Liver (tissue), 9 donors: Measurements from ENCODE around the gene MAP3K3. TPM values are rescaled to one million over a fixed set of nuclear protein-coding genes. Genes with fewer than 3 reads are reported as not detected.

ENCODE experiments used
- DNase-seq: peaks from one replicate; pipeline ENCODE4 v3.0.0-alpha.2; 2017; ENCODE audit warnings: low spot score
- H3K27ac ChIP-seq, 2 donors: one replicate each; pipeline ENCODE4 v1.7.0; 2013; ENCODE audit warnings: inconsistent platforms in 2 of 2, low read length in 2 of 2, control low read depth in 1 of 2, low read depth in 1 of 2, mild to moderate bottlenecking in 1 of 2
- H3K27me3 ChIP-seq, 4 donors: one replicate each; pipeline versions ENCODE4 v1.6.1 to v1.7.0; 2013; ENCODE audit warnings: low read length in 3 of 4, inconsistent platforms in 1 of 4, mild to moderate bottlenecking in 1 of 4, moderate library complexity in 1 of 4; ENCODE audit not compliant: control insufficient read depth in 4 of 4, insufficient read depth in 4 of 4
- H3K36me3 ChIP-seq, 4 donors: one replicate each; pipeline versions ENCODE4 v1.6.1 to v1.7.0; 2013; ENCODE audit warnings: low read length in 3 of 4, mild to moderate bottlenecking in 3 of 4, low read depth in 1 of 4, moderate library complexity in 1 of 4; ENCODE audit not compliant: control insufficient read depth in 4 of 4, insufficient read depth in 3 of 4
- H3K4me1 ChIP-seq, 4 donors: one replicate each; pipeline versions ENCODE4 v1.6.1 to v1.7.0; 2013; ENCODE audit warnings: low read length in 3 of 4, mild to moderate bottlenecking in 3 of 4, moderate library complexity in 1 of 4; ENCODE audit not compliant: control insufficient read depth in 4 of 4, insufficient read depth in 4 of 4
- H3K4me3 ChIP-seq, 3 donors: one replicate each; pipeline versions ENCODE4 v1.6.1 to v1.7.0; 2013; ENCODE audit warnings: low read length in 3 of 3, control low read depth in 1 of 3, low read depth in 1 of 3, mild to moderate bottlenecking in 1 of 3
- H3K9ac ChIP-seq, 2 donors: one replicate each; pipeline ENCODE4 v1.7.0; 2013; ENCODE audit warnings: low read length in 2 of 2, mild to moderate bottlenecking in 2 of 2, moderate library complexity in 2 of 2, control low read depth in 1 of 2, low read depth in 1 of 2
- H3K9me3 ChIP-seq, 4 donors: one replicate each; pipeline versions ENCODE4 v1.6.1 to v1.7.0; 2013; ENCODE audit warnings: low read length in 3 of 4; ENCODE audit not compliant: control insufficient read depth in 4 of 4
- EGR1 ChIP-seq, 2 donors: IDR thresholded peaks; 2 replicates each; pipeline ENCODE4 v1.6.1; 2016 to 2018; ENCODE audit warnings: antibody characterized with exemption in 2 of 2, low read depth in 2 of 2
- FOXA1 ChIP-seq: IDR thresholded peaks from 2 replicates; pipeline ENCODE4 v1.6.1; 2016; ENCODE audit warnings: antibody characterized with exemption
- FOXA2 ChIP-seq: IDR thresholded peaks from 2 replicates; pipeline ENCODE4 v1.6.1; 2016; ENCODE audit warnings: antibody characterized with exemption
- GABPA ChIP-seq, 2 donors: IDR thresholded peaks in 1 of 2; conservative IDR thresholded peaks in 1 of 2; 2 replicates each; pipeline ENCODE4 v1.6.1; 2016; ENCODE audit warnings: antibody characterized with exemption in 2 of 2, mild to moderate bottlenecking in 1 of 2, moderate library complexity in 1 of 2
- HNF4A ChIP-seq, 2 donors: conservative IDR thresholded peaks; 2 replicates each; pipeline ENCODE4 v1.6.1; 2016; ENCODE audit warnings: antibody characterized with exemption in 2 of 2, mild to moderate bottlenecking in 2 of 2
- HNF4G ChIP-seq: IDR thresholded peaks from 2 replicates; pipeline ENCODE4 v1.6.1; 2016; ENCODE audit warnings: antibody characterized with exemption
- JUND ChIP-seq, 2 donors: IDR thresholded peaks; 2 replicates each; pipeline ENCODE4 v1.6.1; 2016; ENCODE audit warnings: antibody characterized with exemption in 2 of 2
- NR2F2 ChIP-seq: IDR thresholded peaks from 2 replicates; pipeline ENCODE4 v1.6.1; 2016; ENCODE audit warnings: antibody characterized with exemption
- SP1 ChIP-seq: IDR thresholded peaks from 2 replicates; pipeline ENCODE4 v1.6.1; 2018; ENCODE audit warnings: antibody characterized with exemption, mild to moderate bottlenecking
- TAF1 ChIP-seq: conservative IDR thresholded peaks from 2 replicates; pipeline ENCODE4 v1.6.1; 2016; ENCODE audit warnings: antibody characterized with exemption, mild to moderate bottlenecking
- YY1 ChIP-seq: IDR thresholded peaks from 2 replicates; pipeline ENCODE4 v1.6.1; 2016; ENCODE audit warnings: antibody characterized with exemption, mild to moderate bottlenecking
- WGBS: extraction: QIAGEN DNeasy Blood & Tissue Kit; methylation state at CpG from one replicate; pipeline ENCODE4 v1.1.7; 2013; 5-methylcytosine and 5-hydroxymethylcytosine counted together
- polyA plus RNA-seq, 2 donors: library from polyadenylated mRNA; stranded (reverse) in 1 of 2; unstranded in 1 of 2; fragments of 200-250 nt in 1 of 2; fragments of >200 nt in 1 of 2; fragmentation: Nextera tagmentation in 1 of 2; extraction: Ambion mirVana in 1 of 2; gene quantifications; one replicate each; pipeline versions ENCODE4 v1.2.1 to v1.2.3, GENCODE V29; 2013 to 2015
- total RNA-seq, 2 donors: library from RNA; depleted of rRNA; stranded (reverse); fragments of >200 nt; gene quantifications; one replicate each; pipeline ENCODE4 v1.2.3, GENCODE V29; 2014
- TF ChIP-seq, protein P1 (sequence below): fragments of 150-350 bp; IDR thresholded peaks from 2 replicates; pipeline ENCODE4 v1.5.1; 2017; ENCODE audit warnings: improper control_type of control experiment, low read depth, low read length; ENCODE audit not compliant: missing input control
- TF ChIP-seq, protein P2 (sequence below): IDR thresholded peaks from 2 replicates; pipeline ENCODE4 v1.6.1; 2016; ENCODE audit warnings: antibody characterized with exemption
- TF ChIP-seq, protein P3 (sequence below): IDR thresholded peaks from 2 replicates; pipeline ENCODE4 v1.6.1; 2016; ENCODE audit warnings: antibody characterized with exemption
- TF ChIP-seq, protein P4 (sequence below): IDR thresholded peaks from 2 replicates; pipeline ENCODE4 v1.6.1; 2016; ENCODE audit warnings: antibody characterized with exemption, mild to moderate bottlenecking
- TF ChIP-seq, protein P5 (sequence below): IDR thresholded peaks from 2 replicates; pipeline ENCODE4 v1.6.1; 2016; ENCODE audit warnings: antibody characterized with exemption
- donor health status: healthy.
- donor health status: healthy.
- donor health status: healthy.
- donor health status: healthy.
- donor health status: healthy.

MAP3K3 gene
- total and polyA plus RNA-seq, 4 donors = 3.9 to 28.7 (median 11.0) TPM

DNA sequence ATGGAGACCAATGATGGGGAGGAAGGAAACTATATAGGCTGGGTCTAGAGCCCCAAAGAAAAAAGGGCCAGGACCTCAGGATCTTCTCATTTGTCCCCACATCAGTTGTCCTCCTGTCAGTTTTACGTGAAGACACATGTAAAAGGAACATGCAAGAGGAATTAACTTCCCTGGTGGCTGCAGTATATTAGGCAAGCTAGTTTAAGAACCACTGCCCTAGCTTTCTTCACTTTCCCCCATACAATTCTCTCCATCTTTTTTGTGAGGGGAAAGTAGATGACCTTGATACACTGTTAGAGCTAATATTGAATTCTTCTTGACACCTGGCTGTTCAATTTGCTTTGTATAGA, 2.3 kb downstream of the MAP3K3 start:
- no peak for DNase-seq

More for the DNA sequence above, 2.3 kb downstream of the MAP3K3 start:
- no peak overlapping the region for H3K4me3 ChIP-seq
- H3K9ac ChIP-seq = no peak overlapping the region
- WGBS = 78% methylated on average over 1 of the region's 1 CpG
- no peaks in the 10 kb centered on the region for H3K36me3 ChIP-seq
- H3K27ac ChIP-seq = no peak overlapping the region
- H3K9me3 ChIP-seq = no peaks in the 10 kb centered on the region
- TF ChIP-seq, protein P1, sequence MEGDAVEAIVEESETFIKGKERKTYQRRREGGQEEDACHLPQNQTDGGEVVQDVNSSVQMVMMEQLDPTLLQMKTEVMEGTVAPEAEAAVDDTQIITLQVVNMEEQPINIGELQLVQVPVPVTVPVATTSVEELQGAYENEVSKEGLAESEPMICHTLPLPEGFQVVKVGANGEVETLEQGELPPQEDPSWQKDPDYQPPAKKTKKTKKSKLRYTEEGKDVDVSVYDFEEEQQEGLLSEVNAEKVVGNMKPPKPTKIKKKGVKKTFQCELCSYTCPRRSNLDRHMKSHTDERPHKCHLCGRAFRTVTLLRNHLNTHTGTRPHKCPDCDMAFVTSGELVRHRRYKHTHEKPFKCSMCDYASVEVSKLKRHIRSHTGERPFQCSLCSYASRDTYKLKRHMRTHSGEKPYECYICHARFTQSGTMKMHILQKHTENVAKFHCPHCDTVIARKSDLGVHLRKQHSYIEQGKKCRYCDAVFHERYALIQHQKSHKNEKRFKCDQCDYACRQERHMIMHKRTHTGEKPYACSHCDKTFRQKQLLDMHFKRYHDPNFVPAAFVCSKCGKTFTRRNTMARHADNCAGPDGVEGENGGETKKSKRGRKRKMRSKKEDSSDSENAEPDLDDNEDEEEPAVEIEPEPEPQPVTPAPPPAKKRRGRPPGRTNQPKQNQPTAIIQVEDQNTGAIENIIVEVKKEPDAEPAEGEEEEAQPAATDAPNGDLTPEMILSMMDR = no peak
- TF ChIP-seq SP1 (no peak), HNF4A (conservative IDR thresholded peaks at IDR 0.05) (no peak), EGR1 (IDR thresholded peaks at IDR 0.05; ENCODE audit: low read depth in 2 of 2) (no peak), TAF1 (no peak), YY1 (no peak), HNF4G (no peak), GABPA (IDR thresholded peaks at IDR 0.05 in 1 of 2, conservative IDR thresholded peaks at IDR 0.05 in 1 of 2) (no peak), NR2F2 (no peak), FOXA2 (no peak), FOXA1 (no peak), JUND (IDR thresholded peaks at IDR 0.05) (no peak)
- TF ChIP-seq, protein P2, sequence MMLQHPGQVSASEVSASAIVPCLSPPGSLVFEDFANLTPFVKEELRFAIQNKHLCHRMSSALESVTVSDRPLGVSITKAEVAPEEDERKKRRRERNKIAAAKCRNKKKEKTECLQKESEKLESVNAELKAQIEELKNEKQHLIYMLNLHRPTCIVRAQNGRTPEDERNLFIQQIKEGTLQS = no peak
- TF ChIP-seq, protein P3, sequence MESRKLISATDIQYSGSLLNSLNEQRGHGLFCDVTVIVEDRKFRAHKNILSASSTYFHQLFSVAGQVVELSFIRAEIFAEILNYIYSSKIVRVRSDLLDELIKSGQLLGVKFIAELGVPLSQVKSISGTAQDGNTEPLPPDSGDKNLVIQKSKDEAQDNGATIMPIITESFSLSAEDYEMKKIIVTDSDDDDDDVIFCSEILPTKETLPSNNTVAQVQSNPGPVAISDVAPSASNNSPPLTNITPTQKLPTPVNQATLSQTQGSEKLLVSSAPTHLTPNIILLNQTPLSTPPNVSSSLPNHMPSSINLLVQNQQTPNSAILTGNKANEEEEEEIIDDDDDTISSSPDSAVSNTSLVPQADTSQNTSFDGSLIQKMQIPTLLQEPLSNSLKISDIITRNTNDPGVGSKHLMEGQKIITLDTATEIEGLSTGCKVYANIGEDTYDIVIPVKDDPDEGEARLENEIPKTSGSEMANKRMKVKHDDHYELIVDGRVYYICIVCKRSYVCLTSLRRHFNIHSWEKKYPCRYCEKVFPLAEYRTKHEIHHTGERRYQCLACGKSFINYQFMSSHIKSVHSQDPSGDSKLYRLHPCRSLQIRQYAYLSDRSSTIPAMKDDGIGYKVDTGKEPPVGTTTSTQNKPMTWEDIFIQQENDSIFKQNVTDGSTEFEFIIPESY = no peak
- TF ChIP-seq, protein P4, sequence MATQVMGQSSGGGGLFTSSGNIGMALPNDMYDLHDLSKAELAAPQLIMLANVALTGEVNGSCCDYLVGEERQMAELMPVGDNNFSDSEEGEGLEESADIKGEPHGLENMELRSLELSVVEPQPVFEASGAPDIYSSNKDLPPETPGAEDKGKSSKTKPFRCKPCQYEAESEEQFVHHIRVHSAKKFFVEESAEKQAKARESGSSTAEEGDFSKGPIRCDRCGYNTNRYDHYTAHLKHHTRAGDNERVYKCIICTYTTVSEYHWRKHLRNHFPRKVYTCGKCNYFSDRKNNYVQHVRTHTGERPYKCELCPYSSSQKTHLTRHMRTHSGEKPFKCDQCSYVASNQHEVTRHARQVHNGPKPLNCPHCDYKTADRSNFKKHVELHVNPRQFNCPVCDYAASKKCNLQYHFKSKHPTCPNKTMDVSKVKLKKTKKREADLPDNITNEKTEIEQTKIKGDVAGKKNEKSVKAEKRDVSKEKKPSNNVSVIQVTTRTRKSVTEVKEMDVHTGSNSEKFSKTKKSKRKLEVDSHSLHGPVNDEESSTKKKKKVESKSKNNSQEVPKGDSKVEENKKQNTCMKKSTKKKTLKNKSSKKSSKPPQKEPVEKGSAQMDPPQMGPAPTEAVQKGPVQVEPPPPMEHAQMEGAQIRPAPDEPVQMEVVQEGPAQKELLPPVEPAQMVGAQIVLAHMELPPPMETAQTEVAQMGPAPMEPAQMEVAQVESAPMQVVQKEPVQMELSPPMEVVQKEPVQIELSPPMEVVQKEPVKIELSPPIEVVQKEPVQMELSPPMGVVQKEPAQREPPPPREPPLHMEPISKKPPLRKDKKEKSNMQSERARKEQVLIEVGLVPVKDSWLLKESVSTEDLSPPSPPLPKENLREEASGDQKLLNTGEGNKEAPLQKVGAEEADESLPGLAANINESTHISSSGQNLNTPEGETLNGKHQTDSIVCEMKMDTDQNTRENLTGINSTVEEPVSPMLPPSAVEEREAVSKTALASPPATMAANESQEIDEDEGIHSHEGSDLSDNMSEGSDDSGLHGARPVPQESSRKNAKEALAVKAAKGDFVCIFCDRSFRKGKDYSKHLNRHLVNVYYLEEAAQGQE = no peak
- TF ChIP-seq, protein P5, sequence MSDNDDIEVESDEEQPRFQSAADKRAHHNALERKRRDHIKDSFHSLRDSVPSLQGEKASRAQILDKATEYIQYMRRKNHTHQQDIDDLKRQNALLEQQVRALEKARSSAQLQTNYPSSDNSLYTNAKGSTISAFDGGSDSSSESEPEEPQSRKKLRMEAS = no peak
- H3K4me1 ChIP-seq = peaks cover 6 to 44% (median 20%) of the 10 kb centered on the region in 4 donors
- H3K27me3 ChIP-seq = no peaks in the 10 kb centered on the region
